Heart right ventricle (tissue), 16 donors: ENCODE data around the gene NOTCH4. TPM values are rescaled to one million over a fixed set of nuclear protein-coding genes. Genes with fewer than 3 reads are reported as not detected.

ENCODE experiments used
- ATAC-seq, 8 donors: fragments of 200-7000 bp; cut with Tn5 transposase; one replicate each; pipeline ENCODE4 v1.9.1; 2020; ENCODE audit warnings: mild to moderate bottlenecking in 8 of 8, moderate library complexity in 8 of 8, moderate number of reproducible peaks in 1 of 8
- DNase-seq, 2 donors: peaks; one replicate each; pipeline ENCODE4 v3.0.0-alpha.2; 2020
- H3K27ac ChIP-seq, 10 donors: fragments of 200-600 bp; sonication (generic) in 2 of 10; one replicate each; pipeline versions ENCODE4 v1.5.0 to v1.8.0; 2020 to 2022; ENCODE audit warnings: mild to moderate bottlenecking in 3 of 10
- H3K27me3 ChIP-seq, 7 donors: fragments of 200-600 bp; one replicate each; pipeline ENCODE4 v1.8.0; 2021 to 2022; ENCODE audit warnings: mild to moderate bottlenecking in 2 of 7
- H3K36me3 ChIP-seq, 9 donors: fragments of 200-600 bp; sonication (generic) in 1 of 9; one replicate each; pipeline versions ENCODE4 v1.5.0 to v1.8.0; 2020 to 2022; ENCODE audit warnings: mild to moderate bottlenecking in 2 of 9
- H3K4me1 ChIP-seq, 9 donors: fragments of 200-600 bp; sonication (generic) in 1 of 9; one replicate each; pipeline versions ENCODE4 v1.5.0 to v1.8.0; 2020 to 2022; ENCODE audit warnings: mild to moderate bottlenecking in 4 of 9
- H3K4me3 ChIP-seq, 10 donors: fragments of 200-600 bp; sonication (generic) in 2 of 10; one replicate each; pipeline versions ENCODE4 v1.5.0 to v1.8.0; 2020 to 2022; ENCODE audit warnings: mild to moderate bottlenecking in 7 of 10, moderate library complexity in 2 of 10
- H3K9me3 ChIP-seq, 11 donors: fragments of 200-600 bp in 10 of 11; sonication (generic) in 2 of 11; one replicate each; pipeline versions ENCODE4 v1.5.0 to v1.8.0; 2013 to 2022; ENCODE audit warnings: mild to moderate bottlenecking in 2 of 11, control low read depth in 1 of 11, moderate library complexity in 1 of 11
- WGBS, 2 donors: extraction: QIAGEN DNeasy Blood & Tissue Kit; methylation state at CpG; one replicate each; pipeline ENCODE4 v1.1.7; 2013; ENCODE audit warnings: inconsistent platforms in 1 of 2; 5-methylcytosine and 5-hydroxymethylcytosine counted together
- intact Hi-C, 10 donors: fragments of 100-400 bp; cut with DNase I; formaldehyde crosslinking; loops; one replicate each; pipeline versions ENCODE4 v1.11.1 to v1.14.2; 2022
- polyA plus RNA-seq, 2 donors: library from polyadenylated mRNA; stranded (reverse); fragments of 200-250 nt; gene quantifications; one replicate each; pipeline ENCODE4 v1.2.3, GENCODE V29; 2013
- total RNA-seq, 10 donors: library from RNA; stranded (reverse); fragmentation: NEBNext Ultra II Directional in 3 of 10; extraction: Animal tissue kit (Norgen Biotek cat#: 25700) in 3 of 10; gene quantifications; one replicate each; pipeline versions ENCODE4 v1.2.1 to v1.2.4, GENCODE V29; 2021 to 2023
- TF ChIP-seq, protein P1 (sequence below), 9 donors: fragments of 200-600 bp; sonication (generic) in 2 of 9; IDR thresholded peaks; one replicate each; pipeline versions ENCODE4 v1.5.0 to v1.8.0; 2021 to 2022; ENCODE audit warnings: antibody characterized with exemption in 9 of 9, mild to moderate bottlenecking in 5 of 9, moderate library complexity in 1 of 9
- donor health status: Arrhythmogenic right ventricular cardiomyopathy.
- donor health status: ischemic (EF 13 %, LVEDD 7.1; RV severe dilation, severe dysfunction).
- donor health status: healthy with polysubstance abuse.
- donor health status: DM: no; HTN: yes; CAD: no.
- donor health status: DM: no; HTN: no; CAD: no.
- donor health status: ischemic (EF 25% LVEDD 6.9; RV normal size, moderate dysfunction).
- donor health status: ischemic (EF 25% LVEDD 5.7; RV mildly dilated, moderate dysfunction).
- donor health status: healthy.
- donor health status: DM: yes; HTN: yes; CAD: no.
- donor health status: Ischemic cardiomyopathy.
- donor health status: ischemic (EF 35%, LVEDD 5.7; RV mildly dilated, moderate dysfunction).
- donor health status: nonischemic (EF 11% LVEDD 7.7; RV severe dilation, severe dysfunction).
- donor health status: DM: yes; HTN: yes; CAD: no.
- donor health status: PGD.
- donor health status: ischemic (EF 29% LVEDD 5.4; RV normal size, mild dysfunction).
- donor health status: nonischemic (EF 23%, LVEDD 6.1; RV moderate dilation, normal function).

Gene NOTCH4
- total and polyA plus RNA-seq, 12 donors = 17.4 to 123 (median 23.9) TPM

GRCh38 chr6:32152769-32153563, 70.9 kb downstream of the NOTCH4 start:
- 28 to 32% methylated on average over 35 of the region's 35 CpGs for WGBS, 2 donors
- Histone ChIP-seq H3K27ac (peak overlapping the region in 9 of 10 donors; percentile 83 to 96 (median 92)), H3K9me3 (no peaks in the 10 kb centered on the region), H3K4me1 (peaks cover 6 to 48% (median 30%) of the 10 kb centered on the region in 9 donors), H3K27me3 (peaks cover 0 to 66% (median 8%) of the 10 kb centered on the region in 7 donors), H3K4me3 (peak overlapping the region; percentile 58 to 91 (median 80)), H3K36me3 (peaks cover 0 to 33% (median 12%) of the 10 kb centered on the region in 9 donors)
- peak; percentile 12 to 43 (median 30) for ATAC-seq
- DNase-seq = peak in 1 of 2 donors; percentile 42
- TF ChIP-seq, protein P1, sequence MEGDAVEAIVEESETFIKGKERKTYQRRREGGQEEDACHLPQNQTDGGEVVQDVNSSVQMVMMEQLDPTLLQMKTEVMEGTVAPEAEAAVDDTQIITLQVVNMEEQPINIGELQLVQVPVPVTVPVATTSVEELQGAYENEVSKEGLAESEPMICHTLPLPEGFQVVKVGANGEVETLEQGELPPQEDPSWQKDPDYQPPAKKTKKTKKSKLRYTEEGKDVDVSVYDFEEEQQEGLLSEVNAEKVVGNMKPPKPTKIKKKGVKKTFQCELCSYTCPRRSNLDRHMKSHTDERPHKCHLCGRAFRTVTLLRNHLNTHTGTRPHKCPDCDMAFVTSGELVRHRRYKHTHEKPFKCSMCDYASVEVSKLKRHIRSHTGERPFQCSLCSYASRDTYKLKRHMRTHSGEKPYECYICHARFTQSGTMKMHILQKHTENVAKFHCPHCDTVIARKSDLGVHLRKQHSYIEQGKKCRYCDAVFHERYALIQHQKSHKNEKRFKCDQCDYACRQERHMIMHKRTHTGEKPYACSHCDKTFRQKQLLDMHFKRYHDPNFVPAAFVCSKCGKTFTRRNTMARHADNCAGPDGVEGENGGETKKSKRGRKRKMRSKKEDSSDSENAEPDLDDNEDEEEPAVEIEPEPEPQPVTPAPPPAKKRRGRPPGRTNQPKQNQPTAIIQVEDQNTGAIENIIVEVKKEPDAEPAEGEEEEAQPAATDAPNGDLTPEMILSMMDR (IDR thresholded peaks at IDR 0.05) = no peak
- intact Hi-C loops = loop anchor here in 3 of 10 donors (1.0 to 5.0 kb wide), 2 partner anchors 23 to 36 kb away; partner anchors contain the start of gene FKBPL (in 1 of the 3)

DNA sequence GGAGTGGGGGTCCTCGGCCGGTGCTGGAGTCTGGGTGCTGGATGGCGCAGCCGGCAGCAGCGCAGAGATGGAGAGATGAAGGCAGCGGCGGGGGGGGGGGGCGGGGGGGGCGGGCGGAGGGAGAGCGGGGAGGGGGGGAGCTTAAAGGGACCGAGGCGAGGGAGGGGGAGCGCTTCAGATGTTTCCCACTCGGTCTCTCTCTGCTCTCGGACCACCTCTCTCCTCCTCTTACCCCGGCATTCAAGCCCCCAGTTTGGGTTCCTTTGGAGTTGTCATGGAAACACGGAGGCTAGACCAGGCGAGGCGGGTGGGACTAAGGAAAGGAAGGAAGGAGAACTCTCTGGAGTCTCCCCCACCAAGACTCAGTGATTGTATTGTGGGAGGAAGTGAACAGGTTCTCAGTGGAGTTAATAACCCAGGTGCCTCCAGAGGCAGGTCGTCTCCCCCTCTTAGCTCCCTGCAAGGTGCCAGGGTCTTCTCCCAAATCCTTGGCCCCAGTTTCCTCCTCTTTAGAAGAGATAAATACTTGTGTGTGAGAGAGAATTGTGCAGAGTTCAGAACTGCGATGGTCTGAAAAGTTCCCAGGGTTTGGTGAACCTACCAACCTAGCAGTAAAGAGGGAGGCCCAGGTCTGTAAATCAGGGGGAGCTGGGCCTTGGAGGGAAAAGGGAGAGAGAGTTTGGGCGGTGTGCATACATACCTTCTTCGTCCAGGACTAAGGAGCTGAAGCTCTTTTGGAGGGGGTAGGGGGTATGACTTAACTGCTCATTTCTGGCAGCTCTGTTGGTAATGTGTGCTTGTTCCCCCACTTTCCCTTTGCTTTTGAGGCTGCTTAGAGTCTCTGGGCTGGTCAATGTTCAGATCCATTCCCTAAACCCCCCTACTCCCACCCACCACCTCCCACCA, 71.8 kb downstream of the NOTCH4 start, which contains the start of gene PRRT1:
Gene PRRT1 (minus strand): TSS at position 77 of the 906 bp plus-strand sequence. CDS start 112 bp downstream, outside the sequence.
- Histone ChIP-seq H3K4me3 (peak within 1 kb of the TSS in 9 of 10 donors; percentile 58 to 91 (median 81)), H3K36me3 (peaks cover 0 to 24% (median 4%) of the 10 kb centered on the region in 9 donors), H3K27me3 (peaks cover 0 to 75% (median 8%) of the 10 kb centered on the region in 7 donors), H3K4me1 (peaks cover 6 to 48% (median 30%) of the 10 kb centered on the region in 9 donors), H3K27ac (peak within 1 kb of the TSS in 9 of 10 donors; percentile 83 to 96 (median 92)), H3K9me3 (no peaks in the 10 kb centered on the region)
- intact Hi-C loops = loop anchor here in 2 of 10 donors (5.0 kb wide), 1 partner anchor 35 kb away; no protein-coding TSS in a partner anchor
- no peak for ATAC-seq
- TF ChIP-seq, protein P1 (IDR thresholded peaks at IDR 0.05) = no peak
- WGBS, 2 donors = 17 to 27% methylated on average over 17 to 21 of the region's 24 CpGs
- DNase-seq = no peak

GRCh38 chr6:32151181-32151862, 72.5 kb downstream of the NOTCH4 start:
- TF ChIP-seq, protein P1 (IDR thresholded peaks at IDR 0.05) = no peak
- Histone ChIP-seq H3K9me3 (no peaks in the 10 kb centered on the region), H3K4me3 (peak overlapping the region in 9 of 10 donors; percentile 22 to 84 (median 80)), H3K4me1 (peaks cover 6 to 47% (median 30%) of the 10 kb centered on the region in 9 donors), H3K27me3 (peaks cover 0 to 81% (median 8%) of the 10 kb centered on the region in 7 donors), H3K27ac (peak overlapping the region in 2 of 10 donors; percentile 83 to 92), H3K36me3 (peaks cover 0 to 16% (median 3%) of the 10 kb centered on the region in 9 donors)
- ATAC-seq (no peak), DNase-seq (no peak)
- intact Hi-C loops = loop anchor here in 2 of 10 donors (5.0 kb wide), 1 partner anchor 34 kb away; no protein-coding TSS in a partner anchor
- 41 to 46% methylated on average over 8 of the region's 8 CpGs for WGBS, 2 donors
